Activated CD8-positive, alpha-beta T cell treated with anti-CD3 and anti-CD28 coated beads for 36 hours (primary cell): ENCODE results near the gene BNIP5. TPM values are rescaled to one million over a fixed set of nuclear protein-coding genes. Genes with fewer than 3 reads are reported as not detected.

ENCODE experiments used
- ATAC-seq: fragments of 200-7000 bp; cut with Tn5 transposase; one replicate; pipeline ENCODE4 v1.10.0; 2021; ENCODE audit warnings: mild to moderate bottlenecking, moderate library complexity
- CTCF ChIA-PET: fragments of 350-600 bp; sonication (Branson Sonifier 250); formaldehyde crosslinking; loops from one replicate; lab custom pipeline; 2021; ENCODE audit warnings: antibody characterized with exemption; lab: Charles Lee
- POLR2A ChIA-PET: fragments of 350-600 bp; sonication (Branson Sonifier 250); formaldehyde crosslinking; loops from one replicate; lab custom pipeline; 2021; ENCODE audit warnings: antibody characterized with exemption; lab: Charles Lee
- DNase-seq: peaks from one replicate; pipeline ENCODE4 v3.0.0-alpha.2; 2020
- H3K27ac Mint-ChIP-seq: one replicate; pipeline ENCODE4 v1.8.0; 2021; ENCODE audit warnings: mild to moderate bottlenecking, mixed read lengths
- H3K27me3 Mint-ChIP-seq: one replicate; pipeline ENCODE4 v1.8.0; 2021; ENCODE audit warnings: mixed read lengths
- H3K36me3 Mint-ChIP-seq: one replicate; pipeline ENCODE4 v1.8.0; 2021; ENCODE audit warnings: low read depth, mixed read lengths
- H3K4me1 Mint-ChIP-seq: one replicate; pipeline ENCODE4 v1.8.0; 2021; ENCODE audit warnings: low read depth, mixed read lengths
- H3K4me3 Mint-ChIP-seq: one replicate; pipeline ENCODE4 v1.8.0; 2021; ENCODE audit warnings: mild to moderate bottlenecking, moderate library complexity, mixed read lengths
- H3K9me3 Mint-ChIP-seq: one replicate; pipeline ENCODE4 v1.8.0; 2021; ENCODE audit warnings: mixed read lengths
- intact Hi-C: fragments of 100-400 bp; cut with micrococcal nuclease; formaldehyde crosslinking; loops from one replicate; pipeline ENCODE4 v1.10.0; 2022
- total RNA-seq, 2 experiments: library from RNA; stranded (reverse); gene quantifications; one replicate each; pipeline ENCODE4 v1.2.3, GENCODE V29; 2021
- TF ChIP-seq, protein P1 (sequence below): fragments of 200-600 bp; IDR thresholded peaks from one replicate; pipeline ENCODE4 v1.8.0; 2022; ENCODE audit warnings: antibody characterized with exemption, mild to moderate bottlenecking

BNIP5 gene
- total RNA-seq, 2 experiments from 2014 or later = not detected

- ChIA-PET CTCF (interaction anchor here (1.7 kb wide), 1 partner anchor 16 kb away, joined by 8 read pairs; no protein-coding TSS in a partner anchor), POLR2A (no interaction called here)
- Mint-ChIP-seq H3K36me3 (no peaks in the 10 kb centered on the region), H3K4me3 (no peak overlapping the region), H3K4me1 (peaks cover 8% of the 10 kb centered on the region), H3K27ac (no peak overlapping the region), H3K9me3 (no peaks in the 10 kb centered on the region), H3K27me3 (peaks cover 35% of the 10 kb centered on the region)
- DNase-seq (no peak), ATAC-seq (no peak)
- TF ChIP-seq, protein P1, sequence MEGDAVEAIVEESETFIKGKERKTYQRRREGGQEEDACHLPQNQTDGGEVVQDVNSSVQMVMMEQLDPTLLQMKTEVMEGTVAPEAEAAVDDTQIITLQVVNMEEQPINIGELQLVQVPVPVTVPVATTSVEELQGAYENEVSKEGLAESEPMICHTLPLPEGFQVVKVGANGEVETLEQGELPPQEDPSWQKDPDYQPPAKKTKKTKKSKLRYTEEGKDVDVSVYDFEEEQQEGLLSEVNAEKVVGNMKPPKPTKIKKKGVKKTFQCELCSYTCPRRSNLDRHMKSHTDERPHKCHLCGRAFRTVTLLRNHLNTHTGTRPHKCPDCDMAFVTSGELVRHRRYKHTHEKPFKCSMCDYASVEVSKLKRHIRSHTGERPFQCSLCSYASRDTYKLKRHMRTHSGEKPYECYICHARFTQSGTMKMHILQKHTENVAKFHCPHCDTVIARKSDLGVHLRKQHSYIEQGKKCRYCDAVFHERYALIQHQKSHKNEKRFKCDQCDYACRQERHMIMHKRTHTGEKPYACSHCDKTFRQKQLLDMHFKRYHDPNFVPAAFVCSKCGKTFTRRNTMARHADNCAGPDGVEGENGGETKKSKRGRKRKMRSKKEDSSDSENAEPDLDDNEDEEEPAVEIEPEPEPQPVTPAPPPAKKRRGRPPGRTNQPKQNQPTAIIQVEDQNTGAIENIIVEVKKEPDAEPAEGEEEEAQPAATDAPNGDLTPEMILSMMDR = no peak
- intact Hi-C loops = no loop called here
Observed at GRCh38 chr6:36285797-36286196, 50.9 kb downstream of the BNIP5 start.

GRCh38 chr6:36285187-36285671 is 51.5 kb downstream of the BNIP5 start:
- ATAC-seq (no peak), DNase-seq (peak; percentile 5)
- H3K9me3 Mint-ChIP-seq = no peaks in the 10 kb centered on the region
- H3K27ac Mint-ChIP-seq = no peak overlapping the region
- H3K27me3 Mint-ChIP-seq = peaks cover 35% of the 10 kb centered on the region
- no peaks in the 10 kb centered on the region for H3K36me3 Mint-ChIP-seq
- H3K4me3 Mint-ChIP-seq = no peak overlapping the region
- intact Hi-C loops = no loop called here
- ChIA-PET CTCF (interaction anchor here (1.7 kb wide), 1 partner anchor 17 kb away, joined by 8 read pairs; no protein-coding TSS in a partner anchor), POLR2A (no interaction called here)
- H3K4me1 Mint-ChIP-seq = peaks cover 8% of the 10 kb centered on the region
- TF ChIP-seq, protein P1 = no peak

DNA sequence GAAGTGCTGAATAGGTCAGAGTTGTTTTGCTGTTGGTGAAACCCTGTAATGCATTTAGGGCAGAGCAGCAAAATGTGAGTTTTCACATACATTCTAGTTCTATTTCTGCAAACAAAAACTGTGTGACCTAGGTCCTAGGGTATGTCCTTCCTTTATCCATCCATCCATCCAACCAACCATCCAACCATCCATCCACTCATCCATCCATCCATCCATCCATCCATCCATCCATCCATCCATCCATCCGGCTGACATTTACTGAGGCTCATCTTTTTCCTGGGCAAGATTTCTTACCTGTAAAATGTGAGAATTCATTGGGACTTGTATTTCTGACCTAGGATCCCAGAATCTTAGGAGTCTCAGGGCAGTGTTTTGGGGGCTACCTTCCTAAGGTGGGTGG is 52.3 kb downstream of the BNIP5 start:
- POLR2A ChIA-PET = no interaction called here
- TF ChIP-seq, protein P1 = no peak
- DNase-seq (no peak), ATAC-seq (no peak)
- Mint-ChIP-seq H3K27ac (no peak overlapping the region), H3K36me3 (no peaks in the 10 kb centered on the region), H3K4me1 (peaks cover 8% of the 10 kb centered on the region), H3K9me3 (no peaks in the 10 kb centered on the region), H3K4me3 (no peak overlapping the region), H3K27me3 (peaks cover 35% of the 10 kb centered on the region)
- CTCF ChIA-PET = no interaction called here
- intact Hi-C loops = no loop called here

- intact Hi-C loops = no loop called here
- peaks cover 8% of the 10 kb centered on the region for H3K4me1 Mint-ChIP-seq
- peaks cover 37% of the 10 kb centered on the region for H3K27me3 Mint-ChIP-seq
- no peaks in the 10 kb centered on the region for H3K9me3 Mint-ChIP-seq
- DNase-seq (no peak), ATAC-seq (no peak)
- TF ChIP-seq, protein P1 = no peak
- H3K27ac Mint-ChIP-seq = no peak overlapping the region
- H3K4me3 Mint-ChIP-seq = no peak overlapping the region
- no peaks in the 10 kb centered on the region for H3K36me3 Mint-ChIP-seq
- ChIA-PET POLR2A (no interaction called here), CTCF (interaction anchor here (2.0 kb wide), 1 partner anchor 19 kb away, joined by 14 read pairs; no protein-coding TSS in a partner anchor)
Observed at GRCh38 chr6:36283608-36284007, 53.1 kb downstream of the BNIP5 start.

- POLR2A ChIA-PET = no interaction called here
Observed at GRCh38 chr6:36280983-36281382, 55.7 kb downstream of the BNIP5 start.

More at GRCh38 chr6:36280983-36281382, 55.7 kb downstream of the BNIP5 start:
- no peaks in the 10 kb centered on the region for H3K36me3 Mint-ChIP-seq
- intact Hi-C loops = no loop called here
- CTCF ChIA-PET = interaction anchor here (0.9 to 2.8 kb wide), 2 partner anchors 16 to 22 kb away, joined by 3 to 10 read pairs; no protein-coding TSS in a partner anchor
- no peaks in the 10 kb centered on the region for H3K9me3 Mint-ChIP-seq
- DNase-seq (no peak), ATAC-seq (no peak)
- H3K27me3 Mint-ChIP-seq = peaks cover 33% of the 10 kb centered on the region
- no peak overlapping the region for H3K27ac Mint-ChIP-seq
- H3K4me3 Mint-ChIP-seq = no peak overlapping the region
- peaks cover 2% of the 10 kb centered on the region for H3K4me1 Mint-ChIP-seq
- TF ChIP-seq, protein P1 = no peak
